Gastroesophageal sphincter (tissue), 4 donors: ENCODE measurements around the gene SORCS3. TPM values are rescaled to one million over a fixed set of nuclear protein-coding genes. Genes with fewer than 3 reads are reported as not detected.

ENCODE experiments used
- ATAC-seq: fragments of 150-250 bp; one replicate; pipeline ENCODE4 v1.9.1; 2016; ENCODE audit warnings: mild to moderate bottlenecking, moderate library complexity
- H3K27ac ChIP-seq, 4 donors: fragments of 200-600 bp; sonication (generic) in 3 of 4; 1 replicate in 3 of 4; 2 replicates in 1 of 4; pipeline ENCODE4 v1.5.1; 2016 to 2019
- H3K27me3 ChIP-seq: fragments of 200-600 bp; sonication (generic); one replicate; pipeline ENCODE4 v1.5.1; 2019
- H3K36me3 ChIP-seq, 2 donors: fragments of 200-600 bp; sonication (generic); one replicate each; pipeline ENCODE4 v1.5.1; 2019; ENCODE audit warnings: control low read depth in 1 of 2
- H3K4me1 ChIP-seq, 3 donors: fragments of 200-600 bp; sonication (generic); 1 replicate in 2 of 3; 2 replicates in 1 of 3; pipeline ENCODE4 v1.5.1; 2016 to 2019; ENCODE audit warnings: control low read depth in 2 of 3
- H3K4me3 ChIP-seq, 2 donors: fragments of 200-600 bp; sonication (generic); one replicate each; pipeline ENCODE4 v1.5.1; 2019; ENCODE audit warnings: mild to moderate bottlenecking in 1 of 2, moderate library complexity in 1 of 2
- H3K9me3 ChIP-seq, 3 donors: fragments of 200-600 bp; sonication (generic); one replicate each; pipeline ENCODE4 v1.5.1; 2017 to 2019; ENCODE audit warnings: control low read depth in 2 of 3
- CTCF ChIP-seq, 4 experiments: fragments of 200-600 bp in 2 of 4; fragments of 450-650 bp in 2 of 4; sonication (generic) in 1 of 4; IDR thresholded peaks; one replicate each; pipeline ENCODE4 v1.5.1; 2017 to 2019; ENCODE audit warnings: antibody characterized with exemption in 4 of 4, mild to moderate bottlenecking in 2 of 4, moderate library complexity in 2 of 4
- EP300 ChIP-seq: sonication (generic); formaldehyde crosslinking; IDR thresholded peaks from one replicate; pipeline ENCODE4 v1.6.1; 2017; ENCODE audit warnings: antibody characterized with exemption, mild to moderate bottlenecking
- POLR2A ChIP-seq, 2 donors: fragments of 450-650 bp; IDR thresholded peaks; one replicate each; pipeline ENCODE4 v1.6.1; 2017; ENCODE audit warnings: antibody characterized with exemption in 2 of 2, mild to moderate bottlenecking in 2 of 2, moderate library complexity in 1 of 2
- POLR2AphosphoS5 ChIP-seq: sonication (generic); formaldehyde crosslinking; IDR thresholded peaks from one replicate; pipeline ENCODE4 v1.6.1; 2017; ENCODE audit warnings: antibody characterized with exemption
- WGBS, 2 donors: methylation state at CpG; one replicate each; pipeline ENCODE4 v1.1.5; 2018; ENCODE audit warnings: low coverage in 1 of 2; 5-methylcytosine and 5-hydroxymethylcytosine counted together
- total RNA-seq, 4 donors: library from RNA; depleted of rRNA; stranded (reverse); fragments of >200 nt; gene quantifications; one replicate each; pipeline ENCODE4 v1.1.0, GENCODE V29; 2016

SORCS3 gene
- total RNA-seq, 4 donors from 2014 or later: 0.31 to 1.3 (median 0.69) TPM; not detected in 1

GRCh38 chr10:104630731-104631130 lies 10.4 kb upstream of the SORCS3 start:
- no peaks in the 10 kb centered on the region for H3K36me3 ChIP-seq
- no peak overlapping the region for H3K27ac ChIP-seq
- TF ChIP-seq EP300 (no peak), POLR2AphosphoS5 (no peak), CTCF (IDR thresholded peaks at IDR 0.05) (no peak), POLR2A (IDR thresholded peaks at IDR 0.05) (no peak)
- H3K4me3 ChIP-seq: no peak overlapping the region
- peaks cover 32% of the 10 kb centered on the region for H3K27me3 ChIP-seq
- H3K9me3 ChIP-seq: no peaks in the 10 kb centered on the region
- ATAC-seq: no peak
- H3K4me1 ChIP-seq: no peaks in the 10 kb centered on the region
- WGBS, 2 donors: 75 to 79% methylated on average over 11 to 16 of the region's 26 CpGs

GRCh38 chr10:104631946-104632345 lies 9.1 kb upstream of the SORCS3 start:
- Histone ChIP-seq H3K9me3 (no peaks in the 10 kb centered on the region), H3K27me3 (peaks cover 43% of the 10 kb centered on the region), H3K36me3 (no peaks in the 10 kb centered on the region), H3K4me3 (no peak overlapping the region), H3K4me1 (no peaks in the 10 kb centered on the region), H3K27ac (no peak overlapping the region)
- WGBS, 2 donors: 64 to 83% methylated on average over 2 to 3 of the region's 3 CpGs
- no peak for TF ChIP-seq EP300
- TF ChIP-seq POLR2AphosphoS5: no peak
- no peak for TF ChIP-seq POLR2A (IDR thresholded peaks at IDR 0.05)
- no peak for TF ChIP-seq CTCF (IDR thresholded peaks at IDR 0.05)
- ATAC-seq: no peak

GRCh38 chr10:104638861-104639589 lies 2.1 kb upstream of the SORCS3 start:
- H3K9me3 ChIP-seq: no peaks in the 10 kb centered on the region
- H3K4me1 ChIP-seq: peaks cover 0 to 46% (median 3%) of the 10 kb centered on the region in 3 donors
- WGBS, 2 donors: 0 to 4% methylated on average over 10 to 38 of the region's 42 CpGs
- H3K4me3 ChIP-seq: peak overlapping the region in 1 of 2 donors; percentile 47
- TF ChIP-seq CTCF (IDR thresholded peaks at IDR 0.05): peak in 2 of 4 experiments; percentile 20 to 58
- no peak for TF ChIP-seq POLR2AphosphoS5
- no peak for TF ChIP-seq POLR2A (IDR thresholded peaks at IDR 0.05)
- H3K36me3 ChIP-seq: no peaks in the 10 kb centered on the region
- peaks cover 94% of the 10 kb centered on the region for H3K27me3 ChIP-seq
- ATAC-seq: no peak
- no peak overlapping the region for H3K27ac ChIP-seq

- WGBS, 2 donors: 0% methylated on average over 14 of the region's 40 CpGs; no CpG with 5 or more reads in 1 of the 2 donors
- H3K27ac ChIP-seq: no peak overlapping the region
- H3K27me3 ChIP-seq: peaks cover 90% of the 10 kb centered on the region
- no peaks in the 10 kb centered on the region for H3K36me3 ChIP-seq
- H3K4me3 ChIP-seq: peak overlapping the region in 1 of 2 donors; percentile 47
- no peaks in the 10 kb centered on the region for H3K9me3 ChIP-seq
- peaks cover 0 to 46% (median 3%) of the 10 kb centered on the region in 3 donors for H3K4me1 ChIP-seq
- ATAC-seq: peak; percentile 14
- TF ChIP-seq CTCF (IDR thresholded peaks at IDR 0.05) (no peak), POLR2A (IDR thresholded peaks at IDR 0.05) (no peak), POLR2AphosphoS5 (no peak), EP300 (no peak)
Observed at GRCh38 chr10:104639590-104640338, 1.3 kb upstream of the SORCS3 start.
